ENCODE measurements around the gene SMYD3.

SMYD3 gene

DNA sequence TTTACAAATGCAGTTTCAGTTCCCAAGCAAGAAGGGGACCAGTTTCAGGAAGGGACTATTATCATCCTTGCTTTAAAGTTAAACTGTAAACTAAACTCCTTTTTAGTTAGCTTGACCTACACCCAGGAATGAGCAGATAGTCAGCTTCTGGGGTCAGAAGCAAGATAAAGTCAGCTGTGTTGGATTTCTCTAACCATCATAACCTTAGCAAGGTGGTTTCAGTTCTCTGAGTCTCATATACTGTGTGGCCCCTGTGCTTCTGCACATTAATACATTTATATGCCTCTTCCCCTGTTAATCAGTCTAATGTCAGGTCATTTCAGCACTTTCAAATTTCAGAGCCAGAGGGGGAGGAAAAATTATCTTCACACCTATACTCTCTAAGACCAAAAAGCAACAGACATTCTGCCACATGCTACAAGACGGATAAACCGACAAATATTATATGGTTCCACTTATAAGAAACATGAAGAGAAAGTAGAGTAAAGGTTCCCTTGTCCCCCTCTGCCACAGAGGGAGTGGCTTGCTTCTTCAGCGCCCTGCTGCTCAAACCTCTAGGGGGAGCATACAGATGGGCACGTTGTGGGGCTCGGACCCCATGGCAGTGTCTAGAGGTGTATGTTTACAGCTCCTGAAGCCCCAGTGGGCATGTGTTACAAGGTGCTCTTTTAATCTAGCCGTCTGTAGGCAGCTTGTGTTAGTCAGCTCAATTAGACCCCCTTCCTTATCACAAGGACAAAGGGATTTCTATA lies 89.1 kb downstream of the SMYD3 start:
- no peak for DNase-seq (ENCODE audit: low read depth in 2 of 3, low spot score in 1 of 3)

DNA sequence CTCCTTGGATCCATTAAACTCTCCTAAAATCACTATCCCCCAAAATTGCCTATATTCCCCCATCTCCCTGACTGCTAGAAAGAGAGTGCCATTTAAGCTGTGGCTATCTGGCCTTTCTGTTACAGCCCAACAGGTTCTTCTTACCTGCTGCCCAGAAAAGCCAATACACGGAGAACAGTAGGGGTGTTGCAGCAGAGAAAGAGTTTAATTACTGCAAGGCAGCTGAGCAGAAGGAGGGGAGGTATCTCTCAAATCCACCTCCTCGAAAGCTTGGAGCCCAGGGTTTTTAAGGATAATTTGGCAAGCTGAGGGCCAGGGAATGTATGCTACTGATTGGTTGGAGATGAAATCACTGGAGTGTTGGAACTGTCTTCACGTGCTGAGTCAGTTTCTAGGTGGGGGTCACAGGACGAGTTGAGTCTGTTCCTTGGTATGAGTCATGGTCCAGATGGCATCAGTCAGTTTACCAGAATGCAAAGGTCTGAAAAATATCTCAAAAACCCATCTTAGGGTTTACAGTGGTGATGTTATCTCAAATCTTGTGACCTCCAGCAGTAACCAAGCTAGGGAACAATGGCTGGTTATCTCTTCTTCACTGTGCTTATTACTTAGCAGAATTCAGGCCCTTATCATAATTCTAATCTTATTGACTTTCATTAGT lies 89.8 kb downstream of the SMYD3 start:
- no peak for DNase-seq (ENCODE audit: low read depth in 2 of 3, low spot score in 1 of 3)

DNA sequence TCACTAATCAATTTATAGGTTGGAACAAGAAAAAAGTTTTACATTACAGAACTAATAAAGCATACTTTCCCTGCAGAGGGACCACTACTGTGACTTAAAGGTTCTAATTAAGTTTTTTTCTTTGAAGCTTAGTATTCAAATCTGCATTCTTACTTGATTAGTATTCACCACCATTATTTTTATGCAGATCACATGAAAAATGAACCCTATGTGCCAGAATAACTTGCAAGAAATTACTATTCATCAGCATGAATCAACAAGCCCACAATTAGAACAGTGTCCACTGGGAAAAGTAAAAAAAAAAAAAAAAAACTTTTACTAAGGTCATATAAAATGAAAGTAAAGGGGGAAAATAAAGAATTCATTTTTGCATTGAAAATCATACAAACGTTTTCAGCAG lies 90.8 kb downstream of the SMYD3 start:
- DNase-seq (ENCODE audit: low read depth in 2 of 3, low spot score in 1 of 3), result no peak

DNA sequence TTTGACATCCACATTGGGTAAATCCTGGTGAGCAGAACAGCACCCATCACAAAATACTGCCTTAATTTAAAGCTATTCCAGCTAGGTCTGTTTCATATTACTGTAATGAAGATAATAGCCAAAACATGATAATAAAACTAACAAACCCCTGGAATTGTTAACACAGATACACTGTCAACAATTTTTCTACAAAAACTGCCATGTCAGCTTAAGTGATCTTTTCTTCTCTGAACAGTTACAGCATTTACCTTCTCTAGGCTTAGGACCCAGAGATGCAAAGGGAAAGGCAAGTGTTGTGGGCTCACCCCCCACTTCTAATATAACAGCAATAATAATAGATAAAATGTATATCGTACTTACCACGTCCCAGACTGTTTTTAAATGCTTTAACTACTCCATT lies 92.1 kb downstream of the SMYD3 start:
- DNase-seq (ENCODE audit: low read depth in 2 of 3, low spot score in 1 of 3), result no peak

DNA sequence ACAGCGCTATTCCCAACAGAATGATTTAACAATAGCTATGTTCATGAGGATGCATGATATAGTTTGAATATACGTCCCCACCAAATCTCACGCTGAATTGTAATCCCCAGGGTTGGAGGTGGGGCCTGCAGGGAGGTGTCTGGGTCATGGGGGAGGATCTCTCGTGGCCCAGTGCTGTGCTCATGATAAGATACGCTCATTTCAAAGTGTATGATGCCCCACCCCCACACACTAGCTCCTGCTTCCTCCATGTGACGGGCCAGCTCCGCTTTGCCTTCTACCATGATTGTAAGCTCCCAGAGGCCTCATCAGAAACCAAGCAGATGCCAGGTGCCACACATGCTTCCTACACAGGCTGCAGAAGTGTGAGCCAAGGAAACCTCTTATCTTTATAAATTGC lies 93.6 kb downstream of the SMYD3 start:
- DNase-seq (ENCODE audit: low read depth in 2 of 3, low spot score in 1 of 3), result no peak

DNA sequence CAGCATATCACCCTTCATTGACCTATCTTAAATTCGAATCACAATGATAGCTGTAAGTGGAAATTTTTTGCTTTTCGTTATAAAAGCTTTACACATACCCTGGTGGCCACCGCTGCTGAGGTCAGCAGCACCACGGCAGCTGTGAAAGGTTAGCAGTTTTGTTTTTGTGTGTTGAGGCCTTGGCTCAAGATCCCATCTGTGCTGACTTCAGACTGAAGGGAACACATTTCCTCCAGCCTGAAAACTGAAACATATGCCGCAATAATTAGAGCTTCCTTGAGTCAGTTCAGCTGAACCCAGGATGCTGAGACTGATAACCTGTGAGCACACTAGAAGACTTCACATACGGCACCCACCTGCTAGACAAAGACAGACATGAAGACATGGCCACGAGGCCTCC lies 103.0 kb downstream of the SMYD3 start:
- DNase-seq (ENCODE audit: low read depth in 2 of 3, low spot score in 1 of 3), result no peak

DNA sequence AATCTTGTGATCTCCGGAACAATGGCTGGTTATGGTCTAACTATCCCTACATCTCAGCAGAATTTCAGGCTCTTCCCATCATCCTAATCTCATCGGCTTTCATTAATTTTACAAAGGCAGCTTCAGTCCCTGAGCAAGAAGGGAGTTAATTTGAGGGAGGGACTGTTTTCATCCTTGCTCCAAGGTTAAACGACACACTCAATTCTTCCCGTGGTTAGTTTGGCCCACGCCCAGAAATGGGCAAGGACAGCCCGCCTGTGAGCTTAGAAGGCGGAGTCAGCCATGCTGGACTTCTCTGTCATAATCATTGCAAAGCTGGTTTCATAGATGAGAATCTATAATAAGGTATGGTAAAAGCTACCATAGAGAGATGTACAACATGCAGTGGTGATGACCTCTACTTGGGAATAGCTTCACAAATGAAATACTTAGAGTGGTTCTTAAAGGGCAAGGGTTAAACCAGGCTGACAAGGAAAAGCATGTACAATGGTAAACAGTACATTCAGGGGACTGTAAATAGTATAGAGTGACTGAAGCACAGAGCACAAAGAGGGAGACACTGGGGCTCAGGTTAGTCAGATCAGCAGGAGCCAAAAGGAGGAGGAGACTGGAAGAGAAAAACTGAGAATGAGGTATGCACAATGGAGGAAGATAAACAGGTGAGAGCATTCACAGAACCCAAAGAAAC lies 108.8 kb downstream of the SMYD3 start:
- no peak for DNase-seq (ENCODE audit: low read depth in 2 of 3, low spot score in 1 of 3)

DNA sequence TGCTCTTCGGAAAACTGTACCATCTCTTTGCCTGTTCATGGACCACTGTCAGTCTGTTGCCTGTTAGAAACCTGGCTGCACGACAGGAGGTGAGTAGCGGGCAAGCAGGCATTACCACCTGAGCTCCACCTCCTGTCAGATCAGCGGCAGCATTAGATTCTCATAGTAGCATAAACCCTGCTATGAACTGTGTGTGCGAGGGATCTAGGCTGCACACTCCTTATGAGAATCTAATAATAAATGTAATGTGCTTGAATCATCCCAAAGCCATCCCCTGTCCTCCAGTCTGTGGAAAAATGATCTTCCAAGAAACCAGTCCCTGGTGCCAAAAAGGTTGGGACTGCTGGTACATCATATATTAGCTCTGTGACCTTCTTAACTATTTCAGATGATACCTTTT lies 110.0 kb downstream of the SMYD3 start:
- no peak for DNase-seq (ENCODE audit: low read depth in 2 of 3, low spot score in 1 of 3)

DNA sequence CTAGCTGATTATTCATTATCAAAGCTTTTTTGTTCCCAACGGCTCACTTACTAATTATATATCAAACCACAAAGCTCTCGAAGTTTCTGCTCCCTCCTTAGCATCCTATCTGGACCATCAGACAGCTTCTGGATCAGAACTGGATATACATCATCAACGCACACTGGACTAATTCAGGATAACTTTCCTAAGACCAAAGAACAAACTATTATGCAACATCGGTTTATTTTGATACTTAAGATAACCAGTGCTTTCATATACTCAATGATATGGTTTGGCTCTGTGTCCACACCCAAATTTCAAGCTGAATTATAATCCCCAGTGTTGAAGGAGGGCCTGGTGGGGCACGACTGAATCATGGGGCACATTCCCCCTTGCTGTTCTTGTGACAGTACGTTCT lies 110.8 kb downstream of the SMYD3 start:
- DNase-seq (ENCODE audit: low read depth in 2 of 3, low spot score in 1 of 3), result no peak

DNA sequence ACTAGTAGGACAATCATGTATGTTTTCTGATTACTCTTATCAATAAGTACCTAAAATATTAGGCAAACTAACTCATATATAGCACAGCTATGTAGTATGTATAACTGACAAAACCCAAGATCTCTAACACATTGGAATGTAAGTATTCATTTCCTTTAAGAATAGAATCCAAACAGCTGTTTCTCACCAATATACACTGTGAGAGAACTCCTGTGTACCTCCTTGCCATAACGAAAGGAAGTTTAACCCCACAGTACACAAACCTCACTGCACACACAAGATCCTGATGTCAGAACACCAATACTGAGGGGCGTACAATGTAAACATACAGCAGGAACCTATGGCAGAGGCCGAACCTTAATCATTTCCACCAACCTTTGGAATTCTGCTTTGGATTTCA lies 113.0 kb downstream of the SMYD3 start:
- DNase-seq (ENCODE audit: low read depth in 2 of 3, low spot score in 1 of 3), result no peak

DNA sequence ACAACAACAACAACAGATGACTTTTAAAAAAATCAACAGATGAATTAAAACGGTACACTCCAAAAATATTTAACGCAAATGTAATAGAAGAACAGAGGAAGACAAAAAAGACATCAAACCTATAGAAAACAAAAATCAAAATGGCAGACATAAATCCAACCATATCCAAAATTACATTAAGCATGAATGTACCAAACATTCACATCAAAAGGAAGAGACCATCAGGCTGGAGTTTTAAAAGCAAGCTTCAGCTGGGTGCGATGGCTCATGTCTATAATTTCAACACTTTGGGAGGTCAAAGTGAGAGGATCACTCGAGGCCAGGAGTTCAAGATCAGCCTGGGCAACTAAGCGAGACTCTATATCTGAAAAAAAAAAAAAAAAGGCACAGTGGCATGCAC lies 116.2 kb downstream of the SMYD3 start:
- no peak for DNase-seq (ENCODE audit: low read depth in 2 of 3, low spot score in 1 of 3)

DNA sequence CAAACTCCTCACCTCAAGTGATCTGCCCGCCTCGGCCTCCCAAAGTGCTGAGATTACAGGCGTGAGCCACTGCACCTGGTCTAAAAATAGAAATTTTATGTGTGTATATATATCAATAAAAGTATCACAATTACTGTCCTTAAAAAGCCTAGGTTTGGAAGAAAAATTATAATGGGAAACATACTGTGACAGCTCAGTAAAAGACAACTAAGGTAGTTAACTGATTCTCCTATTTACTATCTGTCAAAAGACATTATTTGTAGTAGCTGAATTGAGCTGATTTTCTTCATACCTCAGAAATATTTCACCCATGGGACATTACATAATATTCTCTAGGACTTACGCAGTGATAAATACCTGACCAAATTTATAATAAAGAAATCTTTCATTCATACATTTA lies 122.5 kb downstream of the SMYD3 start:
- DNase-seq (ENCODE audit: low read depth in 2 of 3, low spot score in 1 of 3), result no peak

DNA sequence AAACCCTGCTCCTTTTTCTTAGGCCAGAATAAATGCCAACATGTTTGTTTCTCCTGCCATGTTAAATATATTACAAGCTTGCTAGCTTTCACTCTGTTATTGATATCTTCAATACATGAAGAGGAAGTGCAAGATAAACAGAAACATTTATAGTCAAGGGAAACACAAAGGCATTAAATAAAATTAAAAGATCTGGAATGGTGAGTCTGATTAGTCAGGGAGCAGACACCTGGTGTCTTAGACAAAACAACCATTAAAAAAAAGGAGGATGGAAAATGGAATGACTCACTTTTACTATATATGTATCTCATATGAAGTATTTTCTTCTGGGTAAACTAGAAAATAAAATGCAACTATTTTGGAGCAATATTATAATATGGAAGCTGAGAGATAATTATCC lies 123.3 kb downstream of the SMYD3 start:
- DNase-seq (ENCODE audit: low read depth in 2 of 3, low spot score in 1 of 3), result no peak

DNA sequence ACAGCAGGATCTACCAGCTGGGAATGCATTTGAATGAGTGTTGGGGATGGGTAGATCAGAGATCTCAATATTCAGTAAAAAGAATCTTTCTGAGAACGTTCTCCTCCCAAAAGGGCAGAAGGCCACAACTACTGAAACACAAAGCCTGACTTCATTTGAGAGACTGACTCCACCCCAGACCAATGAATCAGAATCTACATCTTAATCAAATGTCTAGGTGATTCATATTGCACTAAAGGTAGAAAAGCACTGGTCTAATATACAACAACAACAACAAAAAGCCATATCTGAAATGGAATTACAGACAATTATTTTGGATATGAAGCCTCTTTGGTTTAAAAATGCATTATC lies 123.9 kb downstream of the SMYD3 start:
- no peak for DNase-seq (ENCODE audit: low read depth in 2 of 3, low spot score in 1 of 3)

DNA sequence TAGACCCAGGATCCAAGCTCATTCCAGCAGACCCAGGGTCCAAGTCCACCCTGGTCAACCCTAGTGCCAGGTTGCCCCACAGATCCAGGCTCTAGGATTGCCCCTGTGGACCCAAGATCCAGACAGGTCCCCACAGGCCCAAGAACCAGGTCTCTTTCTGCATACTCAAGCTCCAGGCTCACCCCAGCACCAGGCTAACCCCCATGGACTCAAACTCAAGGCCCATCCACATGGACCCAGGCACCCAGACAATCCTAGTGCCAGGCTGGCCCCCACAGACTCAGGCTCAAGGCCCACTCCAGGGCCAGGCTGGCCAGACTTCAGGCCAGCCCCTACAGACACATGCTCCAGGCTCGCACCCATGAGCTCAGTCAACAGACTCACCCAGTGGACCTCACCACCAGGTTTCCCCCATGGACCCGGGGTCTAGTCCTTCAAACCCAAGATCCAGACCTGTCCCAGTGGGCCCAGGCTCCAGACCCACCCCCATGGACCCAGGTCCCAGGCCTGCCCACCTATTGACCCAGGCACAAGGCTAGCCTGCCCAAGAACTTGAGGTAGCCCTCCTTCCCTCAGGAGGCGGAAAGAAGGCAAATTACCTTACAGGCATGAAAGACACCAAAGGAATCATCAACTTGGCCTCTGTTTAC lies 124.4 kb downstream of the SMYD3 start:
- DNase-seq (ENCODE audit: low read depth in 2 of 3, low spot score in 1 of 3), result no peak

DNA sequence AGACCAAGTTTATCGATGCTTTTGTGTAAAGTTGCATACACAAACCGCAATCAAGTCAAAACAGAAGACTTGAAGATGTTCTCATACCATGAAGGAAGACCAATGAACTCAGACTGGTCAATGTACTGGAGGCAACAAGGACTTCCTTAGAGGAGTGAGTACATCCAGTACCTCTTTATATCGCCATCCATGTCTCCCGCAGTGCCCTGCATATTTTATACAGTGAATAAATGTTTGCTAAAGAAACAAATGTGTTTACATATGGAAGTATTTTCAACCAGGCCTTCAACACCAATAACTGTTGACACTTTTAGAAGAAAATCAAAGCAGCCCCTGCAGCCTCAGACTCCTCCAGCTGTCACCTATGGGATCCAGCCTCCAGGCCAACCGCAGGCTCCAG lies 125.6 kb downstream of the SMYD3 start:
- DNase-seq (ENCODE audit: low read depth in 2 of 3, low spot score in 1 of 3), result no peak

DNA sequence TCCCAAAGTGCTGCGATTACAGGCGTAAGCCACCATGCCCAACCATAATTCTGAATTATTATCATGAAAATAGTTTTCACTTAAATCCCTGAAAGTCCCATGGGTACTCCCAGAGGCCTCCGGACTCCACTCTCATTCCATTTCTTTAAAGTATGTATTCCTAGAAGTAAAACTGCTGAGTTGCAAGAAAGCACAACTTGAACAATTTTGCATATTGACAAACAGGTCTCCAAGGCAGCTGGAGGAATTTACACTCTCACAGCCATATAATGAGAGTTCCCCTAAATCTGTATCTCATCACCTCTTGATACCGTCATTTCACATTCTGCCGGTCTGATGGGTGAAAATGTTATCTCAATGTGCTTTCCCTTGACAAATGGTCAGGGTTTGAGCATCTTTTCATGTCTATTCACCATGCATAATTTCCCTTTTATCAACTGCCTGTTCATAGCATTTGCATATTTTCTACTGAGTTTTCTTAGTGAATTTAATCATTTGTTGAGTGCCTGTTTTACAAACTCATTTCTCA lies 129.4 kb downstream of the SMYD3 start:
- DNase-seq (ENCODE audit: low read depth in 2 of 3, low spot score in 1 of 3), result no peak

DNA sequence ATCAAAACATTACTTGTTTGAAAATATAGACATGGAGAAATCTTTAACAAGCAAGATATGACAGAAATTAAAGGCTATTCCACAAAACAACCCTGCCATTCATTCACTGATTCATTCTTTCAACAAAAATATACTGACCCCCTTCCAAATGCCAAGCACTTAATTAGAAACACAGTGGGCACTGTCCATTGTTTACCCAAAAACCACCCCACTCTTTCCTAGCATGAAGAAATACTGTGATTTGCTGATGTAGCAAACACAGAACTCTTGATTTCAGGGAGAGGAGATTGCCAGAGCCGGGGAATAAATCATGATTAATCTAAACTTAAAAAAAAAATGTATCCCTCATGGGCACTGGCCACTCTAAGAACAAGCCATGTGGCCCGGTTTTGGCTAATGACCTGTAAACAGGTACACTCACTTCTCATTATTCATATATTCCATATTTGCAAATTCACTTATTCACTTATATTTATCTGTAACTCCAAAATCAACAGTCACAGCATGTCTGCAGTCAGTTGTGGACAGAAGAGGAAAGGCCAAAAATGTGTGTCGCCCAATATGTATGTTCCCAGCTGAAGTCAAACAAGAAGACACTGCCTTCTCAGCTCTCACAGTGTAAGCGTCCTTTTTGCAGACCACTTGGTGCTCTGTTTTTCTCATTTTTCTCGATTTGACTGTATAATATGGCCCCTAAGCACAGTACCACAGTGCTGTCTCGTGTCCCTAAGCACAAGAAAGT lies 133.1 kb downstream of the SMYD3 start:
- no peak for DNase-seq (ENCODE audit: low read depth in 2 of 3, low spot score in 1 of 3)

DNA sequence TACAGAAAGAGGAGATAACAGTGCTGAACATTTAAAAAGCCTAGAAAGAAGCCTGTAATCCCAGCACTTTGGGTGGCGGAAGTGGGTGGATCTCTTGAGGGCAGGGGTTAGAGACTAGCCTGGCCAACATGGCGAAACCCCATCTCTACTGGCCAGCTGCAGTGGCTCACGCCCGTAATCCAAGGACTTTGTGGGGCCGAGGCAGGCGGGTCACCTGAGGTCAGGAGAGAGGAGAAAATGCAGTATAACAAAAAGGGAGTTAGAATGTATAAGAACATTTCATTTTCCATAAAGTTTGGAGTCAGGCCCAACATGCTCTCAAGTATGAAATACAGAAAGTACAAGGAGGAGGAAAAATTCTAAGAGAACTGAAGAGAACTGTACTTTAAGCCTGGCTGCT lies 134.5 kb downstream of the SMYD3 start:
- no peak for DNase-seq (ENCODE audit: low read depth in 2 of 3, low spot score in 1 of 3)

DNA sequence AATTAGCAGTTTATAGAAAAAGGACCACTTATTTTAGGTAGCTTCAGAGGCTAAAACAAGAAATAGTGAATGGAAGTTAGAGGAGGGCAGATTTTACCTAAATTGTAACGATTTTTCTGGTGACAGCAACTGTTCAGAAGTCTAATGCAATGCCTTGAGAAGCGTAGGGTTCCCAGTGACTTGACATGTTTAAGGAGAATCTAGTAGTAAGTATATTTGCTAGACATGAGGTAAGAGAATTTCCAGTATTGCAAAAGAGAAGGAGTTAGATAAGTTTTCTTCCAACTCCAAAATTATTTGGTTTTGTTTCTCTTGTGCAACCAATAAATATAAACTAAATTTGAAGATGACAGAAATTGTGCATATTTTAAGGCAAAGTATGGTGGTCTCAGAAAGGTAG lies 140.0 kb downstream of the SMYD3 start:
- no peak for DNase-seq (ENCODE audit: low read depth in 2 of 3, low spot score in 1 of 3)

DNA sequence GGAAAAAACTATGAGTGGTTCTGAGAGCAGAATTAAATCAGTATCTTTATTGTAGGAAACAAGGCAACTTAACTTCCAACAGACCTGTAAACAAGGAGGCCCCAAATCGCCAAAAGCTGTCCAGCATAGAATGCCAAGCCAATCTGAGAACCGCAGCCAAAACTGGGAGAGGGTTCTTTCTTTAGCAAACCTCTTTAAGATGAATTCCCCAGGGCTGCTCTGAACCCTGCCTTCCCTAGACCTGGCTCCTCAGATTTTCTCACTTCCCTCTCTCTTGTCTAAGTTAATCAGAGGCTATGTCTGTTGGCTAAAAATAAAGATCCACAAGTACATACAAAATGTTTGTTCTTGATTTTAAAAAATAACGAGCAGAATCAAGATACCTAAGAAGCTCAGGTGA lies 141.4 kb downstream of the SMYD3 start:
- no peak for DNase-seq (ENCODE audit: low read depth in 2 of 3, low spot score in 1 of 3)
